ENCODE results near the gene HMCN2. TPM values are rescaled to one million over a fixed set of nuclear protein-coding genes. Genes with fewer than 3 reads are reported as not detected.

Gene HMCN2
- total and polyA plus RNA-seq, 8 donors, result 1.1 to 21.1 (median 5.0) TPM

GRCh38 chr9:130311408-130312140 is 46.0 kb downstream of the HMCN2 start:
- no peak overlapping the region for H3K27ac ChIP-seq
- TF ChIP-seq POLR2AphosphoS5 (IDR thresholded peaks at IDR 0.05) (no peak), EP300 (IDR thresholded peaks at IDR 0.05) (no peak), POLR2A (IDR thresholded peaks at IDR 0.05) (no peak), CTCF (IDR thresholded peaks at IDR 0.05) (no peak)
- DNase-seq, result no peak
- WGBS, 5 donors, result 56 to 66% (median 61%) methylated on average over 14 of the region's 14 CpGs
- peaks cover 0 to 12% (median 3%) of the 10 kb centered on the region in 4 donors for H3K4me1 ChIP-seq
- H3K4me3 ChIP-seq, result no peak overlapping the region
- no peaks in the 10 kb centered on the region for H3K36me3 ChIP-seq
- H3K9me3 ChIP-seq, result no peaks in the 10 kb centered on the region
- H3K27me3 ChIP-seq, result peaks cover 0 to 19% (median 4%) of the 10 kb centered on the region in 3 donors
- intact Hi-C loops (cut with DNase I; ENCODE audit: low total_unique reads), result no loop called here

GRCh38 chr9:130313103-130313858 is 47.7 kb downstream of the HMCN2 start:
- no peak for TF ChIP-seq POLR2A (IDR thresholded peaks at IDR 0.05)
- Histone ChIP-seq H3K27me3 (peaks cover 0 to 22% (median 4%) of the 10 kb centered on the region in 3 donors), H3K4me1 (peaks cover 0 to 21% (median 10%) of the 10 kb centered on the region in 4 donors), H3K9me3 (no peaks in the 10 kb centered on the region), H3K4me3 (no peak overlapping the region), H3K36me3 (no peaks in the 10 kb centered on the region), H3K27ac (no peak overlapping the region)
- intact Hi-C loops (cut with DNase I; ENCODE audit: low total_unique reads), result no loop called here
- 58 to 79% (median 62%) methylated on average over 13 to 16 of the region's 16 CpGs for WGBS, 5 donors
- no peak for DNase-seq

- 66 to 74% (median 73%) methylated on average over 12 to 13 of the region's 13 CpGs for WGBS, 5 donors
- H3K9me3 ChIP-seq, result no peaks in the 10 kb centered on the region
- H3K27me3 ChIP-seq, result peaks cover 0 to 40% (median 11%) of the 10 kb centered on the region in 3 donors
- no peak for DNase-seq
- no peak for TF ChIP-seq CTCF (IDR thresholded peaks at IDR 0.05)
- no peak for TF ChIP-seq POLR2A (IDR thresholded peaks at IDR 0.05)
- TF ChIP-seq EP300 (IDR thresholded peaks at IDR 0.05), result no peak
- no peak for TF ChIP-seq POLR2AphosphoS5 (IDR thresholded peaks at IDR 0.05)
- no peak overlapping the region for H3K27ac ChIP-seq
- no peaks in the 10 kb centered on the region for H3K36me3 ChIP-seq
- H3K4me1 ChIP-seq, result peaks cover 0 to 27% (median 13%) of the 10 kb centered on the region in 4 donors
- intact Hi-C loops (cut with DNase I; ENCODE audit: low total_unique reads), result no loop called here
- no peak overlapping the region for H3K4me3 ChIP-seq
Observed at GRCh38 chr9:130315446-130316226, 50.1 kb downstream of the HMCN2 start.

- intact Hi-C loops (cut with DNase I; ENCODE audit: low total_unique reads), result no loop called here
- Histone ChIP-seq H3K9me3 (no peaks in the 10 kb centered on the region), H3K27ac (no peak overlapping the region), H3K4me3 (no peak overlapping the region), H3K36me3 (no peaks in the 10 kb centered on the region), H3K27me3 (peaks cover 0 to 48% (median 18%) of the 10 kb centered on the region in 3 donors), H3K4me1 (peaks cover 0 to 27% (median 13%) of the 10 kb centered on the region in 4 donors)
- 47 to 67% (median 59%) methylated on average over 2 to 8 of the region's 8 CpGs for WGBS, 5 donors
- TF ChIP-seq CTCF (IDR thresholded peaks at IDR 0.05) (no peak), EP300 (IDR thresholded peaks at IDR 0.05) (no peak), POLR2AphosphoS5 (IDR thresholded peaks at IDR 0.05) (no peak), POLR2A (IDR thresholded peaks at IDR 0.05) (no peak)
- no peak for DNase-seq
Observed at GRCh38 chr9:130316430-130316829, 50.9 kb downstream of the HMCN2 start.

All from stomach (tissue), 9 donors.